GM12878 (cell line): ENCODE results near the gene SUN5. TPM values are rescaled to one million over a fixed set of nuclear protein-coding genes. Genes with fewer than 3 reads are reported as not detected.

Source experiments
- ATAC-seq: fragments of 200-7000 bp; cut with Tn5 transposase; 3 replicates; pipeline ENCODE4 v1.9.1; 2020; ENCODE audit warnings: mild to moderate bottlenecking, moderate library complexity
- BruUV-seq: library from RNA; stranded (reverse); fragments of 400-500 nt; replicated peaks from 2 replicates; lab custom pipeline; 2021; lab: Mats Ljungman, UMichigan
- CTCF ChIA-PET: fragments of 300-600 bp; sonication (Branson Sonifier 250); formaldehyde crosslinking; extraction: SDS; loops from one replicate; lab custom pipeline; 2021; ENCODE audit warnings: inconsistent platforms; lab: Yijun Ruan, JAX
- POLR2A ChIA-PET: fragments of 350-600 bp; formaldehyde crosslinking; extraction: SDS; loops from one replicate; lab custom pipeline; 2021; ENCODE audit warnings: inconsistent platforms; lab: Charles Lee
- RAD21 ChIA-PET: fragments of 300-600 bp; sonication (Branson Sonifier 250); formaldehyde crosslinking; loops from one replicate; lab custom pipeline; 2023; ENCODE audit warnings: antibody characterized with exemption; ENCODE audit not compliant: unreplicated experiment; lab: Charles Lee
- SMC1A ChIA-PET: fragments of 300-600 bp; sonication (Branson Sonifier 250); formaldehyde crosslinking; loops from one replicate; lab custom pipeline; 2023; ENCODE audit not compliant: unreplicated experiment, uncharacterized antibody; lab: Charles Lee
- DNase-seq: peaks from one replicate; pipeline ENCODE4 v3.0.0-alpha.2; 2011; ENCODE audit warnings: low read depth, low spot score
- FAIRE-seq: peaks from 3 replicates; lab custom pipeline; 2011; peaks lifted over from hg19 to GRCh38; lab: Jason Lieb, UNC
- H2AFZ ChIP-seq: 2 replicates; pipeline ENCODE4 v1.6.0; 2011; ENCODE audit warnings: low read depth, low read length, control low read depth; ENCODE audit not compliant: control insufficient read depth
- H3K27ac ChIP-seq: 2 replicates; pipeline ENCODE4 v1.5.1; 2011; ENCODE audit warnings: control low read depth; ENCODE audit not compliant: control insufficient read depth, insufficient read depth
- H3K27me3 ChIP-seq, 2 experiments: replicated peaks in 1 of 2; 2 replicates each; pipeline versions ENCODE4 v1.6.0 to v1.6.1; 2011; ENCODE audit warnings: low read length in 1 of 2; ENCODE audit not compliant: control insufficient read depth in 2 of 2, insufficient read depth in 2 of 2
- H3K36me3 ChIP-seq, 2 experiments: 2 replicates each; pipeline ENCODE4 v1.5.1; 2011; ENCODE audit warnings: low read length in 1 of 2; ENCODE audit not compliant: control insufficient read depth in 2 of 2, insufficient read depth in 2 of 2
- H3K4me1 ChIP-seq: 2 replicates; pipeline ENCODE4 v1.6.1; 2011; ENCODE audit warnings: mild to moderate bottlenecking, low read length, moderate library complexity, mixed read lengths; ENCODE audit not compliant: control insufficient read depth, insufficient read depth
- H3K4me2 ChIP-seq: 2 replicates; pipeline ENCODE4 v1.6.0; 2011; ENCODE audit warnings: control low read depth; ENCODE audit not compliant: control insufficient read depth, insufficient read depth
- H3K4me3 ChIP-seq: fragments of 200-600 bp; sonication (generic); 2 replicates; pipeline ENCODE4 v1.5.1; 2016
- H3K79me2 ChIP-seq: 2 replicates; pipeline ENCODE4 v1.6.0; 2011; ENCODE audit warnings: low read length; ENCODE audit not compliant: control insufficient read depth, insufficient read depth
- H3K9ac ChIP-seq: 2 replicates; pipeline ENCODE4 v1.8.0; 2011; ENCODE audit warnings: low read length, control low read depth, mixed read lengths; ENCODE audit not compliant: control insufficient read depth, insufficient read depth
- H3K9me3 ChIP-seq: replicated peaks from 3 replicates; pipeline ENCODE4 v1.5.1; 2011; ENCODE audit warnings: mild to moderate bottlenecking, low read length; ENCODE audit not compliant: control insufficient read depth, insufficient read depth
- H4K20me1 ChIP-seq: 2 replicates; pipeline ENCODE4 v1.6.0; 2011; ENCODE audit not compliant: control insufficient read depth, insufficient read depth
- BACH1 ChIP-seq: fragments of 450-650 bp; IDR thresholded peaks from 2 replicates; pipeline ENCODE4 v1.6.1; 2017; ENCODE audit warnings: mild to moderate bottlenecking, borderline replicate concordance
- BHLHE40 ChIP-seq, 2 experiments: fragments of 450-650 bp in 1 of 2; IDR thresholded peaks; 2 replicates each; pipeline ENCODE4 v1.6.1; 2011 to 2017; ENCODE audit warnings: low read depth in 2 of 2, borderline replicate concordance in 1 of 2, improper control_type of control experiment in 1 of 2, low read length in 1 of 2, mild to moderate bottlenecking in 1 of 2
- BRCA1 ChIP-seq: IDR thresholded peaks from 2 replicates; pipeline ENCODE4 v1.6.1; 2011; ENCODE audit warnings: low read depth, low read length, improper control_type of control experiment
- CREB1 ChIP-seq: IDR thresholded peaks from 2 replicates; pipeline ENCODE4 v1.6.1; 2012; ENCODE audit warnings: low read depth, mild to moderate bottlenecking, inconsistent platforms
- EGR1 ChIP-seq, 2 experiments: IDR thresholded peaks; 1 replicate in 1 of 2; 2 replicates in 1 of 2; pipeline ENCODE4 v1.6.1; 2011 to 2012; ENCODE audit warnings: low read depth in 2 of 2, low read length in 2 of 2, borderline replicate concordance in 1 of 2, mild to moderate bottlenecking in 1 of 2, moderate library complexity in 1 of 2
- GATAD2B ChIP-seq: fragments of 450-650 bp; conservative IDR thresholded peaks from 2 replicates; pipeline ENCODE4 v1.6.1; 2017; ENCODE audit warnings: low read depth, mild to moderate bottlenecking, moderate library complexity
- LARP7 ChIP-seq: fragments of 450-650 bp; IDR thresholded peaks from 2 replicates; pipeline ENCODE4 v1.6.1; 2017; ENCODE audit warnings: mild to moderate bottlenecking
- NR2F1 ChIP-seq: fragments of 450-650 bp; conservative IDR thresholded peaks from 2 replicates; pipeline ENCODE4 v1.6.1; 2017; ENCODE audit warnings: mild to moderate bottlenecking
- SMC3 ChIP-seq: IDR thresholded peaks from 2 replicates; pipeline ENCODE4 v1.6.1; 2011; ENCODE audit warnings: low read length, improper control_type of control experiment, borderline replicate concordance
- SP1 ChIP-seq: IDR thresholded peaks from one replicate; pipeline ENCODE4 v1.6.1; 2011; ENCODE audit warnings: low read depth, low read length
- ZNF622 ChIP-seq: fragments of 450-650 bp; IDR thresholded peaks from 2 replicates; pipeline ENCODE4 v1.6.1; 2017; ENCODE audit warnings: mild to moderate bottlenecking, inconsistent platforms
- WGBS: methylation state at CpG from one replicate; pipeline ENCODE4 v1.1.6; 2016; ENCODE audit warnings: low lambda C conversion rate; ENCODE audit not compliant: insufficient replicate concordance, insufficient coverage; ENCODE audit errors: missing lambda C conversion rate; 5-methylcytosine and 5-hydroxymethylcytosine counted together
- in situ Hi-C: fragments of 300-500 bp; cut with MboI; formaldehyde crosslinking; loops from 9 replicates; pipeline ENCODE4 v1.14.3; 2018; ENCODE audit warnings: mixed read lengths
- intact Hi-C: fragments of 100-400 bp; cut with micrococcal nuclease; formaldehyde crosslinking; loops from one replicate; pipeline ENCODE4 v1.14.2; 2022; ENCODE audit not compliant: unreplicated experiment
- polyA plus RNA-seq, 11 experiments: library from polyadenylated mRNA; depleted of rRNA in 4 of 11; unstranded in 6 of 11; stranded (reverse) in 5 of 11; fragments of >200 nt; fragmentation: Nextera tagmentation in 4 of 11; fragmentation: Illumina TruSeq in 1 of 11; extraction: Ambion mirVana in 4 of 11; extraction: Trizol in 1 of 11; gene quantifications; 1 replicate in 1 of 11; 2 replicates in 10 of 11; pipeline versions ENCODE4 v1.2.1 to v1.2.3, GENCODE V29; 2011 to 2016; ENCODE audit warnings: inconsistent platforms in 2 of 11, missing spikeins in 2 of 11, low read depth in 1 of 11
- total RNA-seq, 4 experiments: library from RNA; depleted of rRNA in 3 of 4; stranded (reverse); fragments of >200 nt in 3 of 4; fragmentation: Illumina TruSeq in 1 of 4; extraction: Trizol in 1 of 4; gene quantifications; 2 replicates each; pipeline versions ENCODE4 v1.2.1 to v1.2.3, GENCODE V29; 2013 to 2021
- TF ChIP-seq, protein P1 (sequence below): fragments of 450-650 bp; formaldehyde crosslinking; IDR thresholded peaks from 2 replicates; pipeline ENCODE4 v1.5.0; 2022; ENCODE audit warnings: mild to moderate bottlenecking, missing genetic modification characterization

Gene SUN5
- total and polyA plus RNA-seq, 10 of the 15 experiments (the other 5 are each of a cell fraction or from before 2014, with no cell fraction given) = not detected

DNA sequence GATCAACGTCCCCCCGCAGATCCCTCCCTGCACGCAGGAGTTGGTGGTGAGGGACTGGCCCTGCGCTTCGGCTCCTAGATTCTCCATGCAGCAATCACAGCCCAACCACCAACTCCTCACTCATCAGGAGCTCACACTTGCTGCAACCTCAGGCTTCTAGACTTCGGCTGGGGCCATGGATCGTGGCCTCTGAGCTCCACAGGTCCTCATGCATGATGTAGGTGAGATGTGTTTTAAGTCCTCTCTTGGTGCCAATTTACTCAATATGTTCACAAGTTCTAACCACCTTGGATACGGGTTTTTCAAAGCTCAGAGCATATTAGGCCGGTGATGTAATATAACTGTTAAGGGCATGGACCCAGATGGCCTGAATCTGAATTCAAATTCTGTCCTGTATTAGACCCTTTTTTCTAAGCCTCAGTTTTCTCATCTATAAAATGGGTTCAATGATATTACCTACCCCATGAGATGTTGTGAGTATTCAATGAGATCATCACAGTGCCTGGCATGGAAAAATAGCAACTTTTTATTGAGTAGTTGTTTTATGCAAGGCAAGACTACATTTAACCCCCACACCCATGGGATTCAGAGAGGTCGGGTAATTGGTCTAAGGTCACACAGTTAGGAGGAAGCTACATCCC lies 31.0 kb downstream of the SUN5 start:
- intact Hi-C loops = no loop called here
- ChIA-PET POLR2A (no interaction called here), CTCF (interaction anchor here (1.0 to 1.4 kb wide), 2 partner anchors 32 to 183 kb away, joined by 3 to 4 read pairs; no protein-coding TSS in a partner anchor), SMC1A (no interaction called here), RAD21 (no interaction called here)
- Histone ChIP-seq H3K4me3 (no peak overlapping the region), H3K9ac (no peak overlapping the region), H3K27me3 (no peaks in the 10 kb centered on the region), H3K4me1 (peaks cover 28% of the 10 kb centered on the region), H3K9me3 (peaks cover 4% of the 10 kb centered on the region; the same call in 2 of the 3 replicates), H4K20me1 (no peaks in the 10 kb centered on the region), H3K36me3 (no peaks in the 10 kb centered on the region), H2AFZ (no peak overlapping the region), H3K79me2 (no peaks in the 10 kb centered on the region; the same call in 1 of the 2 replicates), H3K27ac (peak overlapping the region; percentile 97; the same call in 1 of the 2 replicates), H3K4me2 (no peak overlapping the region; the same call in 1 of the 2 replicates)
- no TSS peak for BruUV-seq
- in situ Hi-C loops = no loop called here
- ATAC-seq = no peak
- DNase-seq = no peak
- TF ChIP-seq LARP7 (no peak), BACH1 (no peak)
- no peak for FAIRE-seq
- 90% methylated on average over 10 of the region's 10 CpGs for WGBS

DNA sequence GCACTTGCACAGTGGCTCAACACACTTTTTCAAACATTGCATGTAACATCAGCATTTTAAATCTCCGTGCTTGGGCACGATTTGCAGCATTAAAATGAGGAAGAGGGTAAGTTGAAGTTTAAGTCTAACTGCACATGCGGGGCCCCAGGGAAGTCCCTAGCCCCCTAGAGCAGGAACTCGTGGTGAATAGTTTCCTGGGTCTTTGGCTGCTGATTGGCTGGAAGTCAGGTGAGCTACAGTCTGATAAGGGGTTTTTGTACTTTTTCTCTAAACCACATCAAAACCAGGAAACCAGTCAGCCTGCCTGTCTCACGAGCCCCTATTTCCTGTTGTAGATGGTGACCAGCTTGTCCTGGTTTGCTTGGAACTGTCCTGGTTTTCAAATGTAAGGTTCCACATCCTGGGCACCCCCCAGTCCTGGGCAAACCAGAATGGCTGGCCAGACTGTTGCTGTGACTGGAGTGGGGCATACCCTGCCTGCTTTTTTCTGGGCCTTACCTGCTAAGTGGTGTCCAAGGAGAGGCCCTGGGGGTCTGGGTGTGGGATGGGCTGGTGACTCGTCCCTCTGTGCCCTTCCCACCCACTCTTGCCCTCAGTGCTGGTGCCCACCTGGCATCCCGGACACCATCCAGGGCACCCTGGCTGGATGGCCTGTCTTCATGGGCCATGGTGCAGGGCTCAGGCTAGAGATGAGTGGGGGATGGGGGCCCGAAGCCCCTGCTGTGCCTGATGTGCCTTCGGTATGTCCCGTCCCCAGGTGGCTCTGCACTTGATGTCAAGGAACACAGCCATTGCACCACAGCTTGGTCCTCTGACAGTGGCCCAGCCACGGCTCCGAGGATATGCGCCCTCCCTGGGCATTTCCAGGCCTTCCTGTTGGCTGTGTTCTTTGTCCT lies 31.8 kb downstream of the SUN5 start:
- POLR2A ChIA-PET = no interaction called here
- CTCF ChIA-PET = interaction anchor here (1.4 kb wide), 1 partner anchor 33 kb away, joined by 4 read pairs; no protein-coding TSS in a partner anchor
- Histone ChIP-seq H3K27ac (peak overlapping the region; percentile 97), H3K4me2 (peak overlapping the region; percentile 73), H4K20me1 (no peaks in the 10 kb centered on the region), H3K27me3 (no peaks in the 10 kb centered on the region), H3K9ac (peak overlapping the region; percentile 67), H3K4me3 (no peak overlapping the region), H3K79me2 (no peaks in the 10 kb centered on the region; the same call in 1 of the 2 replicates), H3K36me3 (no peaks in the 10 kb centered on the region), H3K4me1 (peaks cover 30% of the 10 kb centered on the region), H3K9me3 (peaks cover 4% of the 10 kb centered on the region; the same call in 2 of the 3 replicates), H2AFZ (peak overlapping the region; percentile 91)
- RAD21 ChIA-PET = interaction anchor here (1.0 kb wide), 1 partner anchor 27 kb away, joined by 3 read pairs; no protein-coding TSS in a partner anchor
- ATAC-seq = peak; percentile 95
- intact Hi-C loops = no loop called here
- WGBS = 52% methylated on average over 13 of the region's 13 CpGs
- peak; percentile 91 for DNase-seq
- TSS peak; percentile 82 for BruUV-seq
- SMC1A ChIA-PET = no interaction called here
- in situ Hi-C loops = no loop called here
- peak; percentile 96 for FAIRE-seq
- peak; percentile 55 for TF ChIP-seq SP1
- no peak for TF ChIP-seq SMC3
- no peak for TF ChIP-seq BRCA1
- TF ChIP-seq EGR1 (IDR thresholded peaks at IDR 0.05; ENCODE audit: borderline replicate concordance in 1 of 2, low read depth in 2 of 2, low read length in 2 of 2) = no peak
- no peak for TF ChIP-seq GATAD2B
- TF ChIP-seq, protein P1, sequence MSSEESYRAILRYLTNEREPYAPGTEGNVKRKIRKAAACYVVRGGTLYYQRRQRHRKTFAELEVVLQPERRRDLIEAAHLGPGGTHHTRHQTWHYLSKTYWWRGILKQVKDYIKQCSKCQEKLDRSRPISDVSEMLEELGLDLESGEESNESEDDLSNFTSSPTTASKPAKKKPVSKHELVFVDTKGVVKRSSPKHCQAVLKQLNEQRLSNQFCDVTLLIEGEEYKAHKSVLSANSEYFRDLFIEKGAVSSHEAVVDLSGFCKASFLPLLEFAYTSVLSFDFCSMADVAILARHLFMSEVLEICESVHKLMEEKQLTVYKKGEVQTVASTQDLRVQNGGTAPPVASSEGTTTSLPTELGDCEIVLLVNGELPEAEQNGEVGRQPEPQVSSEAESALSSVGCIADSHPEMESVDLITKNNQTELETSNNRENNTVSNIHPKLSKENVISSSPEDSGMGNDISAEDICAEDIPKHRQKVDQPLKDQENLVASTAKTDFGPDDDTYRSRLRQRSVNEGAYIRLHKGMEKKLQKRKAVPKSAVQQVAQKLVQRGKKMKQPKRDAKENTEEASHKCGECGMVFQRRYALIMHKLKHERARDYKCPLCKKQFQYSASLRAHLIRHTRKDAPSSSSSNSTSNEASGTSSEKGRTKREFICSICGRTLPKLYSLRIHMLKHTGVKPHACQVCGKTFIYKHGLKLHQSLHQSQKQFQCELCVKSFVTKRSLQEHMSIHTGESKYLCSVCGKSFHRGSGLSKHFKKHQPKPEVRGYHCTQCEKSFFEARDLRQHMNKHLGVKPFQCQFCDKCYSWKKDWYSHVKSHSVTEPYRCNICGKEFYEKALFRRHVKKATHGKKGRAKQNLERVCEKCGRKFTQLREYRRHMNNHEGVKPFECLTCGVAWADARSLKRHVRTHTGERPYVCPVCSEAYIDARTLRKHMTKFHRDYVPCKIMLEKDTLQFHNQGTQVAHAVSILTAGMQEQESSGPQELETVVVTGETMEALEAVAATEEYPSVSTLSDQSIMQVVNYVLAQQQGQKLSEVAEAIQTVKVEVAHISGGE (CRISPR knock-in tag) = no peak
- no peak for TF ChIP-seq NR2F1
- peak; percentile 90 to 95 for TF ChIP-seq BHLHE40 (IDR thresholded peaks at IDR 0.05; ENCODE audit: borderline replicate concordance in 1 of 2, low read depth in 2 of 2, low read length in 1 of 2)
- TF ChIP-seq CREB1 = no peak
- no peak for TF ChIP-seq ZNF622
